ENCODE measurements around the gene OGA. TPM values are rescaled to one million over a fixed set of nuclear protein-coding genes. Genes with fewer than 3 reads are reported as not detected.

The OGA gene
- total RNA-seq, 2 experiments from 2014 or later = 120 to 139 TPM

GRCh38 chr10:101832325-101832771 is 14.1 kb upstream of the OGA start:
- Mint-ChIP-seq H3K4me3 (no peak overlapping the region), H3K9me3 (ENCODE audit: low read depth) (no peaks in the 10 kb centered on the region), H3K27ac (no peak overlapping the region), H3K36me3 (peaks cover 2% of the 10 kb centered on the region), H3K4me1 (peaks cover 48% of the 10 kb centered on the region), H3K27me3 (no peaks in the 10 kb centered on the region)
- DNase-seq (no peak), ATAC-seq (no peak)
- CTCF ChIA-PET = interaction anchor here (0.6 to 2.3 kb wide), 5 partner anchors 8 to 286 kb away, joined by 3 to 19 read pairs (median 3); no protein-coding TSS in a partner anchor

DNA sequence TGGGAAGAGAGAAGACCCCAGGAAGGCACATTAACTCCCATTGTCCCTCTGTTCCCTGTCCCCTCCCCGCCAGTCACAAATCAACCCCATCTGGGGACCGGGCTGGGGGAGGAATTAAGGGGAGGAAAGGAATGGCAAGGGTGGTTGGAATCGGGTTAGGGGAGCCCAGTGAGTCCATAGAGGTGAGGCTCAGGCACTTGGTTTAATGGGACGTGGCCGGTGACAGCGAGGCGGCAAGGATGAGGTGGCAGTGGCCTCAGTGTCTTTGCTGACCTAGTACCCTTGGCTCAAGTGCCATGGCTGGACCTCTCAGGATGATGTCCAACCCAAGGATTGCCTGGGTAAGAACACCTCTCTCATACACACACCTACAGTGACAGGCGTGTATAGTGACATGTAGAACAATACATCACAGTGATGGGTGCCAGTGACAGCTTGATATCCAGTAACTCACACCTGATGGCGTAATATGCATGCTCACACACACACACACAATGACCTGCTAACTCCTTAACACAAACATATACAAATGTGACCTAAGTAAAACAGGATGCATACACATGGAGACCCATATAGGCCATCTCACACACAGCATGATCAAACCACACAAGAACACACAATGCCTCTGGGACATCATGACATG is 13.0 kb upstream of the OGA start:
- no peak for ATAC-seq
- CTCF ChIA-PET = interaction anchor here (0.6 to 2.3 kb wide), 4 partner anchors 9 to 138 kb away, joined by 3 to 19 read pairs (median 5); partner anchors contain the start of gene OGA
- DNase-seq = no peak
- no peaks in the 10 kb centered on the region for H3K27me3 Mint-ChIP-seq
- H3K9me3 Mint-ChIP-seq (ENCODE audit: low read depth) = no peaks in the 10 kb centered on the region
- peak overlapping the region; percentile 75 for H3K4me3 Mint-ChIP-seq
- peaks cover 48% of the 10 kb centered on the region for H3K4me1 Mint-ChIP-seq
- peak overlapping the region; percentile 88 for H3K27ac Mint-ChIP-seq
- peaks cover 2% of the 10 kb centered on the region for H3K36me3 Mint-ChIP-seq

DNA sequence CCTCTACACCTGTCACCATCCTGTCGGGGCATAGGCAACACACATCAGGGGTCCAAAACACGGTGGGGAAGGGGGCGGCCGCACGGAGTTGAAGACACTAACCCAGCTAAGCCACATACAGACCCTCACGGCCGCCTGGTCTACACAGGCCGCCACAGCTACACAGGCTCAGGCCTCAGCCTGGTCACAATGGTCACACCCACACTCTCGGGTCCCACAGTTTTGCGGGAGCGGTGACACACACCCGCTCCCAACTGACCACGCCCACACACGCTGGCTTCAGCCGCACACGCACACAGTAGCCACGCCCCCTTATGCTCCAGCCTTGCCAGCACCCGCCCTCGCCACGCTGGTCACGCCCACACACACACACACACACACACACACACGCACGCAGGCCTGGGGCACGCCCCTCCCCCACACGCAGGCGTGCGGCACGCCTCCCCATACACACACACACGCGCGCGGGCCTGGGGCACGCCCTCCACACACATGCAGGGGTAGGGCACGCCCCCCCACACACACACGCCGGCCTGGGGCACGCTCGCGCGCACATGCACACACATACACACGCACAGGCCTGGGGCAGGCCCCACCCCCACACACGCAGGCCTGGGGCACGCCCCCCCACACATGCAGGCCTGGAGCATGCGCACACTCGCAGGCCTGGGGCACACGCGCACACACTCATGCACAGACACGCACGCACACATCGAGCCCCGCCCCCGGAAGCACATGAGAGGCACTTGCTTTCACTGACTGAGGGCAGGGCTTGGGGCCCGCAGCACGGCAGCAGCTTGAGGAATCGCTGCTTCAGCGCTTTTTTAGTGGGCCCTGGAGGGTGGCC is 12.3 kb upstream of the OGA start:
- Mint-ChIP-seq H3K27ac (peak overlapping the region; percentile 88), H3K27me3 (no peaks in the 10 kb centered on the region), H3K4me1 (peaks cover 43% of the 10 kb centered on the region), H3K4me3 (peak overlapping the region; percentile 75), H3K36me3 (peaks cover 2% of the 10 kb centered on the region), H3K9me3 (ENCODE audit: low read depth) (no peaks in the 10 kb centered on the region)
- CTCF ChIA-PET = interaction anchor here (1.3 to 2.3 kb wide), 2 partner anchors 10 to 12 kb away, joined by 5 to 19 read pairs; partner anchors contain the start of gene OGA
- DNase-seq = peak; percentile 93
- peak; percentile 82 for ATAC-seq

DNA sequence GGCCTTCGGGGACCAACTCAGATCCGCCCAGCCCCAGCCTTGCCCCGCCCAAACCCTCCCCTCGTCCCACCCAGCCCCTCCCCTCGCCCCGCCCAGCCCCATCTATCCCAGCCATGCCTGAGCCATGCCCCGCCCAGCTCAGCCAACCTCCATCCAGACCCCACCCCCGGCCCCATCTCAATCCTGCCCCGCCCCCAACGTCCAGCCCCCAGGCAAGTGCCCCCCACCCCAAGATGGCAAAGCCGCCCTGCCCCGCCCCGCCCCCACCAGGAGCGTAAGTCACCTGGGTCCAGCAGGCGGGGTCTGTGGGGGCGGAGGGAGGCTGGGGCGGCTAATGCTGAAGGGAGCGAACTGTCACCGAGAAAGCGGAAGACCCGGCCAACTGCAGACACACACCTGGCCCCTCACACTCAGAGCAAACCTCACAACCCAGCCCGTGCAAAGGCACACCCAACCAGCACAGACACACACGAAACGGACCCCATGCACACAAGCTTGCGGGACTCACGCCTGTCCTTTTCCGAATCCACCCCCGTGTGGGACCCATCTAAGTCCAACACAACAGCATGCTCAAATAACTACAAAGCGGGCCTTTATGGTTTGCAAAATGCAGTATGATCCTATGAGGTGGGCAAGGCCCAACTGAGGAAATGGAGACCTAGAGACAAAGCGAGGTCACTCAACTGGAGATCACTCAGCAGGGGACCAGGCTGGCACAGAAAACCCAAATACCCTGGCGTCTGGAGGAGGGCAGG is 11.5 kb upstream of the OGA start:
- no peaks in the 10 kb centered on the region for H3K27me3 Mint-ChIP-seq
- peaks cover 38% of the 10 kb centered on the region for H3K4me1 Mint-ChIP-seq
- peak overlapping the region; percentile 75 for H3K4me3 Mint-ChIP-seq
- ATAC-seq (peak; percentile 17), DNase-seq (peak; percentile 74)
- no peaks in the 10 kb centered on the region for H3K9me3 Mint-ChIP-seq (ENCODE audit: low read depth)
- peaks cover 2% of the 10 kb centered on the region for H3K36me3 Mint-ChIP-seq
- peak overlapping the region; percentile 88 for H3K27ac Mint-ChIP-seq
- CTCF ChIA-PET = interaction anchor here (1.1 to 1.8 kb wide), 4 partner anchors 10 to 832 kb away, joined by 3 to 5 read pairs (median 4); partner anchors contain the start of gene OGA

DNA sequence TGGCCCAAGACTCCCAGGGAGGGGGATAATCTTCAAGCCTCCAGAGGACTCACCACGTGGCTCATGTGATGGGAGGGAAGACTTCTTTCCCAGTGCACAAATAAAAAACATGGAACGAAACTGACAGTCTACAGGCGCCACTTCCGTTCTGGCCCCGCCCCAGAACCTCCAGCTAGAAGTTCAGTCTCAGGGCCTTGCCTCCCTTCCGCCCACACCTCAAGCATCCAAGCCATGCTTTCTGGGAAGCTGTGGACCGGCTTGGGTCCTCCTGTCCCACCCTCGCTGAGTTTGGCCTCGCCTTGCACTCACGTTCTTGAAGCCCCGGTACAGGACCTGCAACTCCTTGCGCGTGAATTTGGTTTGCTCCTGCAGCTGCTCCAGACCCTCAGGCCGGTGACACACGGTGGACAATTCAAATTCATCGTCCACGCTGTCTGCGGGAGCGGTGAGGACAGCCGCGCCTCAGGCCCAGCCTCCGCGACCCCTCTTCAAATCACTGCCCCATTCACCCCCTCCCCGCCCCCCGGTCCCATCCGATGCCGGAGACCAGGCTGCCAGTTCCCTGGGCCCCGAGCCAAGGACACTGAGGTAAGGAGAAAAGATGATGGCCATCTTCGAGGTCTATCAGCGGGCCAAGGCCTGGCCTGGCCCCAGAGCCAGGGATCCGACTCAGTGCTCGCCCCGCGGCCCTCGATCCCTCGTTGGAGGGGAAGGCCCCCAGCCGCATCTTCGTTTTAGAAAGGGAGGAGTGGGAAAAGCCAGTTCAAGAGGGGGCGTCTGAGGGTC is 10.7 kb upstream of the OGA start:
- Mint-ChIP-seq H3K27me3 (no peaks in the 10 kb centered on the region), H3K4me3 (no peak overlapping the region), H3K36me3 (peaks cover 2% of the 10 kb centered on the region), H3K9me3 (ENCODE audit: low read depth) (no peaks in the 10 kb centered on the region), H3K27ac (no peak overlapping the region), H3K4me1 (peaks cover 31% of the 10 kb centered on the region)
- CTCF ChIA-PET = interaction anchor here (1.1 to 2.1 kb wide), 4 partner anchors 10 to 831 kb away, joined by 3 to 10 read pairs (median 4); partner anchors contain the start of gene OGA
- DNase-seq (no peak), ATAC-seq (no peak)

GRCh38 chr10:101827919-101828600 is 9.8 kb upstream of the OGA start:
- Mint-ChIP-seq H3K9me3 (ENCODE audit: low read depth) (no peaks in the 10 kb centered on the region), H3K27ac (no peak overlapping the region), H3K36me3 (peaks cover 2% of the 10 kb centered on the region), H3K4me3 (no peak overlapping the region), H3K27me3 (no peaks in the 10 kb centered on the region), H3K4me1 (peaks cover 23% of the 10 kb centered on the region)
- CTCF ChIA-PET = interaction anchor here (1.0 to 2.1 kb wide), 4 partner anchors 7 to 13 kb away, joined by 3 to 10 read pairs (median 6); partner anchors contain the start of gene OGA
- ATAC-seq (no peak), DNase-seq (no peak)

- H3K4me1 Mint-ChIP-seq = peaks cover 23% of the 10 kb centered on the region
- CTCF ChIA-PET = interaction anchor here (1.0 to 2.1 kb wide), 3 partner anchors 9 to 14 kb away, joined by 3 to 10 read pairs (median 7); no protein-coding TSS in a partner anchor
- DNase-seq (no peak), ATAC-seq (no peak)
- H3K27me3 Mint-ChIP-seq = no peaks in the 10 kb centered on the region
- H3K9me3 Mint-ChIP-seq (ENCODE audit: low read depth) = no peaks in the 10 kb centered on the region
- H3K27ac Mint-ChIP-seq = peak overlapping the region; percentile 2
- no peak overlapping the region for H3K4me3 Mint-ChIP-seq
- peaks cover 3% of the 10 kb centered on the region for H3K36me3 Mint-ChIP-seq
Observed at GRCh38 chr10:101826852-101827434, 8.7 kb upstream of the OGA start.

DNA sequence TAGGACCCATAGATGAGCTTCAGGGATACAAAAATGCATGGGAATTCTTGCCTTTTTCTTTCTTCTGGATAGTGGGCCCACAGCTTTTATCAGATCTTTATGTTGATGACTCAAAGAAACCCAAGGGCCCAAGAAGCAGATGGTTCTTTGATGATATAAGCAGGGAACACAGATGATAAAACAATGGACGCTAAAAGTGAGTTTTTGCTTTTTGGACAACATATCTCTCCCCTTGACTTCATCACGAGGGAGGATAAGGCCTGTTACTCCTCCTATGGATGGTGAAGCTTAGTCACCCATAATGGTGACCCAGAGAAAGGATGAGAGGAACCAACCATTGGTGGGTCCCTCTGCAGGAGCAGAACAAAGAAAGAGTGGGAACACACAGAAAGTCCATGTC is 6.5 kb upstream of the OGA start:
- ATAC-seq (no peak), DNase-seq (no peak)
- CTCF ChIA-PET = interaction anchor here (2.2 kb wide), 1 partner anchor 11 kb away, joined by 9 read pairs; no protein-coding TSS in a partner anchor
- Mint-ChIP-seq H3K36me3 (peaks cover 7% of the 10 kb centered on the region), H3K27me3 (no peaks in the 10 kb centered on the region), H3K4me3 (no peak overlapping the region), H3K4me1 (peaks cover 14% of the 10 kb centered on the region), H3K9me3 (ENCODE audit: low read depth) (no peaks in the 10 kb centered on the region), H3K27ac (no peak overlapping the region)

GRCh38 chr10:101818872-101819633 is 809 bp upstream of the OGA start:
- DNase-seq = peak; percentile 77
- H3K4me3 Mint-ChIP-seq = peak overlapping the region; percentile 90

GRCh38 chr10:101817337-101818118 is 716 bp downstream of the OGA start:
- no peaks in the 10 kb centered on the region for H3K27me3 Mint-ChIP-seq
- peak overlapping the region; percentile 90 for H3K4me3 Mint-ChIP-seq
- peaks cover 30% of the 10 kb centered on the region for H3K36me3 Mint-ChIP-seq
- no peaks in the 10 kb centered on the region for H3K9me3 Mint-ChIP-seq (ENCODE audit: low read depth)
- peaks cover 48% of the 10 kb centered on the region for H3K4me1 Mint-ChIP-seq
- ATAC-seq = peak; percentile 14
- CTCF ChIA-PET = interaction anchor here (0.7 to 3.8 kb wide), 11 partner anchors 12 to 192 kb away, joined by 3 to 21 read pairs (median 5); partner anchors contain the start of gene NPM3
- DNase-seq = peak; percentile 61
- H3K27ac Mint-ChIP-seq = peak overlapping the region; percentile 97

More at GRCh38 chr10:101818872-101819633, 809 bp upstream of the OGA start:
- peaks cover 34% of the 10 kb centered on the region for H3K4me1 Mint-ChIP-seq
- peak; percentile 40 for ATAC-seq
- no peaks in the 10 kb centered on the region for H3K27me3 Mint-ChIP-seq
- H3K27ac Mint-ChIP-seq = peak overlapping the region; percentile 97
- peaks cover 26% of the 10 kb centered on the region for H3K36me3 Mint-ChIP-seq
- H3K9me3 Mint-ChIP-seq (ENCODE audit: low read depth) = no peaks in the 10 kb centered on the region
- CTCF ChIA-PET = interaction anchor here (1.0 to 3.8 kb wide), 11 partner anchors 10 to 296 kb away, joined by 3 to 21 read pairs (median 6); partner anchors contain the start of gene NPM3

Data from activated CD8-positive, alpha-beta memory T cell treated with anti-CD3 and anti-CD28 coated beads, Interleukin-2, amount 10 ng/mL, durations not matched to agents 7 days and 5 days (primary cell).